HCT116 (cell line): ENCODE data around the gene CD300LB. TPM values are rescaled to one million over a fixed set of nuclear protein-coding genes. Genes with fewer than 3 reads are reported as not detected.

Experiments
- ATAC-seq: fragments of 200-7000 bp; cut with Tn5 transposase; 2 replicates; pipeline ENCODE4 v1.9.1; 2020; ENCODE audit warnings: mild to moderate bottlenecking, moderate library complexity
- BruUV-seq: library from RNA; stranded (reverse); fragments of 400-500 nt; replicated peaks from 2 replicates; lab custom pipeline; 2021; lab: Mats Ljungman, UMichigan
- CTCF ChIA-PET: fragments of 300-600 bp; sonication (Branson Sonifier 250); formaldehyde crosslinking; loops from one replicate; lab custom pipeline; 2021; ENCODE audit warnings: antibody characterized with exemption; lab: Charles Lee
- POLR2A ChIA-PET: fragments of 300-600, 350-600 bp; sonication (Branson Sonifier 250); formaldehyde crosslinking; loops from one replicate; lab custom pipeline; 2021; ENCODE audit warnings: antibody characterized with exemption; lab: Charles Lee
- RAD21 ChIA-PET, 2 experiments: fragments of 300-600 bp; sonication (Branson Sonifier 250); formaldehyde crosslinking; loops; one replicate each; lab custom pipeline; 2023; ENCODE audit warnings: low total read pairs in 2 of 2; ENCODE audit not compliant: uncharacterized antibody in 2 of 2, unreplicated experiment in 2 of 2, low non-redundant PET in 1 of 2; lab: Charles Lee
- DNase-seq: peaks from one replicate; pipeline ENCODE4 v3.0.0-alpha.2; 2010; ENCODE audit warnings: low read depth, low spot score
- H2AFZ ChIP-seq: fragments of 200-600 bp; shearing (Covaris generic), sonication (generic); 2 replicates; pipeline ENCODE4 v1.6.1; 2017; ENCODE audit warnings: low read depth, mixed run types, mixed read lengths, antibody characterized with exemption, low read length; ENCODE audit not compliant: poor library complexity, severe bottlenecking
- H3K27ac ChIP-seq: 2 replicates; pipeline ENCODE4 v1.5.1; 2012; ENCODE audit warnings: low read depth, low read length
- H3K27me3 ChIP-seq: fragments of 200-600 bp; sonication (generic); 2 replicates; pipeline ENCODE4 v1.6.1; 2016; ENCODE audit warnings: mixed run types, low read length, mixed read lengths; ENCODE audit not compliant: insufficient read depth
- H3K36me3 ChIP-seq, 2 experiments: fragments of 200-500 bp in 1 of 2; fragments of 200-600 bp in 1 of 2; sonication (Bioruptor generic) in 1 of 2; sonication (generic) in 1 of 2; 2 replicates each; pipeline versions ENCODE4 v1.5.1 to v1.6.1; 2014 to 2016; ENCODE audit warnings: low read length in 2 of 2, inconsistent platforms in 1 of 2, mixed read lengths in 1 of 2, mixed run types in 1 of 2; ENCODE audit not compliant: insufficient read depth in 2 of 2, control insufficient read depth in 1 of 2
- H3K4me1 ChIP-seq, 2 experiments: fragments of 200-600 bp in 1 of 2; sonication (generic) in 1 of 2; 2 replicates each; pipeline versions ENCODE4 v1.5.1 to v1.6.1; 2012 to 2017; ENCODE audit warnings: low read length in 2 of 2, inconsistent platforms in 1 of 2, mild to moderate bottlenecking in 1 of 2, mixed read lengths in 1 of 2, mixed run types in 1 of 2, moderate library complexity in 1 of 2; ENCODE audit not compliant: insufficient read depth in 2 of 2, control insufficient read depth in 1 of 2
- H3K4me2 ChIP-seq: fragments of 200-600 bp; sonication (generic); 2 replicates; pipeline ENCODE4 v1.6.1; 2017; ENCODE audit warnings: mixed run types, low read length, mixed read lengths
- H3K4me3 ChIP-seq, 2 experiments: fragments of 200-600 bp in 1 of 2; sonication (generic) in 1 of 2; replicated peaks in 1 of 2; 2 replicates each; pipeline ENCODE4 v1.5.1; 2011 to 2016; ENCODE audit warnings: low read length in 2 of 2, control low read depth in 1 of 2, low read depth in 1 of 2, mild to moderate bottlenecking in 1 of 2, mixed read lengths in 1 of 2, mixed run types in 1 of 2
- H3K79me2 ChIP-seq: fragments of 200-600 bp; sonication (generic); 2 replicates; pipeline ENCODE4 v1.6.1; 2017; ENCODE audit warnings: mild to moderate bottlenecking, mixed run types, low read length, moderate library complexity, mixed read lengths; ENCODE audit not compliant: insufficient read depth
- H3K9ac ChIP-seq: fragments of 200-600 bp; sonication (generic); 2 replicates; pipeline ENCODE4 v1.6.1; 2016; ENCODE audit warnings: low read length, mixed read lengths
- H3K9me2 ChIP-seq: fragments of 200-600 bp; sonication (generic), shearing (Covaris generic); 2 replicates; pipeline ENCODE4 v1.6.1; 2017; ENCODE audit warnings: mixed run types, mild to moderate bottlenecking, moderate library complexity; ENCODE audit not compliant: insufficient read depth
- H3K9me3 ChIP-seq, 2 experiments: fragments of 200-500 bp in 1 of 2; fragments of 200-600 bp in 1 of 2; sonication (Bioruptor generic) in 1 of 2; sonication (generic) in 1 of 2; 2 replicates each; pipeline ENCODE4 v1.6.1; 2014 to 2017; ENCODE audit warnings: low read length in 2 of 2, mixed read lengths in 2 of 2, inconsistent platforms in 1 of 2, low read depth in 1 of 2, mild to moderate bottlenecking in 1 of 2, mixed run types in 1 of 2, moderate library complexity in 1 of 2; ENCODE audit not compliant: control insufficient read depth in 1 of 2, insufficient read depth in 1 of 2
- H4K20me1 ChIP-seq: fragments of 200-600 bp; sonication (generic), shearing (Covaris generic); 2 replicates; pipeline ENCODE4 v1.6.1; 2017; ENCODE audit warnings: mixed run types, mild to moderate bottlenecking, moderate library complexity; ENCODE audit not compliant: insufficient read depth
- EZH2 ChIP-seq: fragments of 200-600 bp; sonication (generic); IDR thresholded peaks from 2 replicates; pipeline ENCODE4 v1.6.1; 2017; ENCODE audit warnings: antibody characterized with exemption, mixed run types
- MAX ChIP-seq: IDR thresholded peaks from 2 replicates; pipeline ENCODE4 v1.6.1; 2012
- POLR2A ChIP-seq: IDR thresholded peaks from 2 replicates; pipeline ENCODE4 v1.7.0; 2011; ENCODE audit warnings: borderline replicate concordance; ENCODE audit not compliant: insufficient read depth, insufficient read length; ENCODE audit errors: extremely low read depth
- REST ChIP-seq: IDR thresholded peaks from 2 replicates; pipeline ENCODE4 v1.6.1; 2012; ENCODE audit warnings: low read depth
- ZNF274 ChIP-seq: fragments of 200-500 bp; sonication (Bioruptor generic); IDR thresholded peaks from 2 replicates; pipeline ENCODE4 v1.6.1; 2014; ENCODE audit warnings: mild to moderate bottlenecking, low read depth, low read length, inconsistent platforms
- intact Hi-C: fragments of 100-400 bp; cut with micrococcal nuclease; formaldehyde crosslinking; loops from 2 replicates; pipeline ENCODE4 v1.10.0; 2022
- total RNA-seq: library from RNA; stranded (reverse); gene quantifications from one replicate; pipeline ENCODE4 v1.2.1, GENCODE V29; 2021; ENCODE audit not compliant: unreplicated experiment

CD300LB gene
- total RNA-seq, 1 experiment from 2014 or later = not detected

GRCh38 chr17:74569020-74570003, 38.0 kb upstream of the CD300LB start (continued):
- no peak for TF ChIP-seq REST
- no peak for TF ChIP-seq EZH2
- TF ChIP-seq ZNF274 = no peak

- RAD21 ChIA-PET = no interaction called here
- Histone ChIP-seq H3K4me2 (peak overlapping the region; percentile 46), H3K27ac (peak overlapping the region; percentile 36; the same call in 1 of the 2 replicates), H3K9me3 (no peaks in the 10 kb centered on the region), H3K4me3 (no peak overlapping the region), H4K20me1 (no peaks in the 10 kb centered on the region), H2AFZ (no peak overlapping the region), H3K9ac (no peak overlapping the region), H3K27me3 (peaks cover 5% of the 10 kb centered on the region), H3K36me3 (no peaks in the 10 kb centered on the region), H3K79me2 (no peaks in the 10 kb centered on the region), H3K9me2 (no peaks in the 10 kb centered on the region), H3K4me1 (peaks cover 14 to 25% of the 10 kb centered on the region in 2 experiments)
- BruUV-seq = no TSS peak
- POLR2A ChIA-PET = no interaction called here
- intact Hi-C loops = no loop called here
- CTCF ChIA-PET = interaction anchor here (3.1 to 4.0 kb wide), 2 partner anchors 12 to 89 kb away, joined by 19 to 30 read pairs; no protein-coding TSS in a partner anchor
- no peak for ATAC-seq
- DNase-seq = no peak
- no peak for TF ChIP-seq MAX
- TF ChIP-seq POLR2A = no peak
- TF ChIP-seq, all 23 proteins: peak for 0
Measured at GRCh38 chr17:74568106-74568873, 37.0 kb upstream of the CD300LB start.
